ENCODE results near the gene B3GAT1. TPM values are rescaled to one million over a fixed set of nuclear protein-coding genes. Genes with fewer than 3 reads are reported as not detected.
"Not testable (repeated sequence)": the region's sequence is repeated elsewhere in the genome, so short reads cannot be mapped to it uniquely, and the experiment has no call there.

Gene B3GAT1
- total RNA-seq, 1 donor from 2014 or later = 31.8 TPM

GRCh38 chr11:134450186-134450585 is 38.1 kb upstream of the B3GAT1 start:
- no peaks in the 10 kb centered on the region for H3K36me3 Mint-ChIP-seq (ENCODE audit: low read depth)
- H3K4me1 Mint-ChIP-seq = no peaks in the 10 kb centered on the region
- no peak overlapping the region for H3K27ac Mint-ChIP-seq (ENCODE audit: unreplicated experiment)
- no peak overlapping the region for H3K4me3 Mint-ChIP-seq
- DNase-seq (ENCODE audit: low read depth, low spot score) = no peak
- H3K27me3 Mint-ChIP-seq (ENCODE audit: low read depth) = no peaks in the 10 kb centered on the region
- no peak for TF ChIP-seq CTCF (conservative IDR thresholded peaks at IDR 0.05)
- no peaks in the 10 kb centered on the region for H3K9me3 Mint-ChIP-seq

- DNase-seq (ENCODE audit: low read depth, low spot score) = no peak
- no peaks in the 10 kb centered on the region for H3K36me3 Mint-ChIP-seq (ENCODE audit: low read depth)
These were observed 37.7 kb upstream of the B3GAT1 start for GRCh38 chr11:134449713-134450112.

GRCh38 chr11:134449051-134449450 is 37.0 kb upstream of the B3GAT1 start:
- Mint-ChIP-seq H3K4me3 (no peak overlapping the region), H3K36me3 (ENCODE audit: low read depth) (no peaks in the 10 kb centered on the region), H3K27me3 (ENCODE audit: low read depth) (no peaks in the 10 kb centered on the region), H3K4me1 (no peaks in the 10 kb centered on the region), H3K27ac (ENCODE audit: unreplicated experiment) (no peak overlapping the region), H3K9me3 (no peaks in the 10 kb centered on the region)
- no peak for DNase-seq (ENCODE audit: low read depth, low spot score)
- no peak for TF ChIP-seq CTCF (conservative IDR thresholded peaks at IDR 0.05)

More at GRCh38 chr11:134449713-134450112, 37.7 kb upstream of the B3GAT1 start:
- Mint-ChIP-seq H3K27me3 (ENCODE audit: low read depth) (no peaks in the 10 kb centered on the region), H3K4me3 (no peak overlapping the region), H3K9me3 (no peaks in the 10 kb centered on the region), H3K4me1 (no peaks in the 10 kb centered on the region), H3K27ac (ENCODE audit: unreplicated experiment) (no peak overlapping the region)
- no peak for TF ChIP-seq CTCF (conservative IDR thresholded peaks at IDR 0.05)

GRCh38 chr11:134447696-134448095 is 35.7 kb upstream of the B3GAT1 start:
- no peaks in the 10 kb centered on the region for H3K36me3 Mint-ChIP-seq (ENCODE audit: low read depth)
- no peak overlapping the region for H3K27ac Mint-ChIP-seq (ENCODE audit: unreplicated experiment)
- H3K27me3 Mint-ChIP-seq (ENCODE audit: low read depth) = no peaks in the 10 kb centered on the region
- no peaks in the 10 kb centered on the region for H3K4me1 Mint-ChIP-seq
- H3K9me3 Mint-ChIP-seq = no peaks in the 10 kb centered on the region
- no peak overlapping the region for H3K4me3 Mint-ChIP-seq
- TF ChIP-seq CTCF (conservative IDR thresholded peaks at IDR 0.05) = no peak
- DNase-seq (ENCODE audit: low read depth, low spot score) = no peak

GRCh38 chr11:134445601-134446325 is 33.7 kb upstream of the B3GAT1 start:
- H3K27ac Mint-ChIP-seq (ENCODE audit: unreplicated experiment) = no peak overlapping the region

GRCh38 chr11:134444160-134445108 is 32.4 kb upstream of the B3GAT1 start:
- H3K36me3 Mint-ChIP-seq (ENCODE audit: low read depth); H3K27me3 Mint-ChIP-seq (ENCODE audit: low read depth): not testable (repeated sequence)

More at GRCh38 chr11:134445601-134446325, 33.7 kb upstream of the B3GAT1 start:
- DNase-seq (ENCODE audit: low read depth, low spot score) = no peak
- no peak for TF ChIP-seq CTCF (conservative IDR thresholded peaks at IDR 0.05)
- Mint-ChIP-seq H3K4me1 (peaks cover 6% of the 10 kb centered on the region), H3K27me3 (ENCODE audit: low read depth) (no peaks in the 10 kb centered on the region), H3K4me3 (no peak overlapping the region), H3K9me3 (no peaks in the 10 kb centered on the region), H3K36me3 (ENCODE audit: low read depth) (no peaks in the 10 kb centered on the region)

More at GRCh38 chr11:134444160-134445108, 32.4 kb upstream of the B3GAT1 start:
- H3K4me3 Mint-ChIP-seq; H3K9me3 Mint-ChIP-seq; H3K27ac Mint-ChIP-seq (ENCODE audit: unreplicated experiment); DNase-seq (ENCODE audit: low read depth, low spot score); H3K4me1 Mint-ChIP-seq: not testable (repeated sequence)

All from neural crest cell (in vitro differentiated cells).